ENCODE data around the gene TMEM271. TPM values are rescaled to one million over a fixed set of nuclear protein-coding genes. Genes with fewer than 3 reads are reported as not detected.

Gene TMEM271
- total and polyA plus RNA-seq, 2 donors (not counting 3 experiments of a cell fraction or from before 2014, with no cell fraction given) = not detected

- Histone ChIP-seq H2AFZ (ENCODE audit: low read depth, low read length) (no peak overlapping the region), H3K4me2 (ENCODE audit: insufficient read depth, low read length) (no peak overlapping the region), H3K4me3 (replicated peaks in 1 of 3; ENCODE audit: insufficient read depth in 1 of 3, low read depth in 1 of 3, low read length in 3 of 3) (no peak overlapping the region), H3K36me3 (ENCODE audit: control insufficient read depth in 2 of 2, extremely low read depth in 1 of 2, insufficient read depth in 2 of 2, low read length in 2 of 2) (no peaks in the 10 kb centered on the region), H3K9me1 (replicated peaks; ENCODE audit: control insufficient read depth, extremely low read depth, insufficient read depth, low read length) (no peaks in the 10 kb centered on the region), H4K20me1 (replicated peaks; ENCODE audit: control insufficient read depth, extremely low read depth, insufficient read depth, low read length) (no peaks in the 10 kb centered on the region), H3K27me3 (ENCODE audit: control insufficient read depth in 2 of 2, insufficient read depth in 2 of 2, low read length in 2 of 2) (peaks cover 27 to 35% of the 10 kb centered on the region in 2 experiments), H3K79me2 (ENCODE audit: control insufficient read depth, insufficient read depth, low read length) (no peaks in the 10 kb centered on the region), H3K9ac (replicated peaks; ENCODE audit: extremely low read depth, insufficient read depth, low read length) (no peak overlapping the region), H3K27ac (ENCODE audit: insufficient read depth, low read depth, low read length) (no peak overlapping the region), H3K9me3 (replicated peaks; ENCODE audit: control insufficient read depth, insufficient read depth, low read length) (no peaks in the 10 kb centered on the region), H3K4me1 (ENCODE audit: control insufficient read depth, extremely low read depth, insufficient read depth, low read length) (no peaks in the 10 kb centered on the region)
- CTCF ChIA-PET = no interaction called here
- intact Hi-C loops (cut with micrococcal nuclease) (no loop called here), dilution Hi-C loops (cut with MboI; ENCODE audit: extremely low pct_ligation_motif_present, low sequenced_read_pairs) (no loop called here)
- BruUV-seq (replicated peaks) = no TSS peak
- FAIRE-seq = no peak
- POLR2A ChIA-PET = no interaction called here
- DNase-seq (ENCODE audit: low read depth, low spot score) = no peak
- TF ChIP-seq CTCF (IDR thresholded peaks at IDR 0.05; ENCODE audit: extremely low read depth in 1 of 2, insufficient read depth in 1 of 2, low read depth in 1 of 2, low read length in 2 of 2) = no peak
Measured at GRCh38 chr4:581181-581580, 5.1 kb upstream of the TMEM271 start.

- Histone ChIP-seq H2AFZ (ENCODE audit: low read depth, low read length) (no peak overlapping the region), H3K9me3 (replicated peaks; ENCODE audit: control insufficient read depth, insufficient read depth, low read length) (no peaks in the 10 kb centered on the region), H3K27ac (ENCODE audit: insufficient read depth, low read depth, low read length) (no peak overlapping the region), H3K79me2 (ENCODE audit: control insufficient read depth, insufficient read depth, low read length) (no peaks in the 10 kb centered on the region), H4K20me1 (replicated peaks; ENCODE audit: control insufficient read depth, extremely low read depth, insufficient read depth, low read length) (no peaks in the 10 kb centered on the region), H3K36me3 (ENCODE audit: control insufficient read depth in 2 of 2, extremely low read depth in 1 of 2, insufficient read depth in 2 of 2, low read length in 2 of 2) (no peaks in the 10 kb centered on the region), H3K4me3 (replicated peaks in 1 of 3; ENCODE audit: insufficient read depth in 1 of 3, low read depth in 1 of 3, low read length in 3 of 3) (no peak overlapping the region), H3K9ac (replicated peaks; ENCODE audit: extremely low read depth, insufficient read depth, low read length) (no peak overlapping the region), H3K4me1 (ENCODE audit: control insufficient read depth, extremely low read depth, insufficient read depth, low read length) (no peaks in the 10 kb centered on the region), H3K9me1 (replicated peaks; ENCODE audit: control insufficient read depth, extremely low read depth, insufficient read depth, low read length) (no peaks in the 10 kb centered on the region), H3K27me3 (ENCODE audit: control insufficient read depth in 2 of 2, insufficient read depth in 2 of 2, low read length in 2 of 2) (peaks cover 27 to 38% of the 10 kb centered on the region in 2 experiments), H3K4me2 (ENCODE audit: insufficient read depth, low read length) (no peak overlapping the region)
- ChIA-PET CTCF (no interaction called here), POLR2A (no interaction called here)
- no peak for TF ChIP-seq EZH2 (IDR thresholded peaks at IDR 0.05; ENCODE audit: borderline replicate concordance, low read depth, low read length, severe bottlenecking)
- TF ChIP-seq FOS (IDR thresholded peaks at IDR 0.05; ENCODE audit: borderline replicate concordance, insufficient read depth, low read length) = no peak
- no peak for TF ChIP-seq POLR2A (IDR thresholded peaks at IDR 0.05; ENCODE audit: low read depth, low read length)
- no peak for TF ChIP-seq CTCF (IDR thresholded peaks at IDR 0.05; ENCODE audit: extremely low read depth in 1 of 2, insufficient read depth in 1 of 2, low read depth in 1 of 2, low read length in 2 of 2)
- no peak for TF ChIP-seq MYC (IDR thresholded peaks at IDR 0.05; ENCODE audit: low read depth, low read length)
- TF ChIP-seq MAX (IDR thresholded peaks at IDR 0.05; ENCODE audit: insufficient read depth, insufficient read length) = no peak
- no peak for TF ChIP-seq POLR2AphosphoS5 (IDR thresholded peaks at IDR 0.05; ENCODE audit: insufficient read depth, low read depth, low read length)
- TF ChIP-seq JUN (IDR thresholded peaks at IDR 0.05; ENCODE audit: borderline replicate concordance, insufficient read depth, insufficient read length, low read depth) = no peak
- TF ChIP-seq GATA2 (IDR thresholded peaks at IDR 0.05; ENCODE audit: insufficient read depth, insufficient read length, low read depth, low read length) = no peak
- dilution Hi-C loops (cut with MboI; ENCODE audit: extremely low pct_ligation_motif_present, low sequenced_read_pairs) (no loop called here), intact Hi-C loops (cut with micrococcal nuclease) (no loop called here)
- FAIRE-seq (no peak), DNase-seq (ENCODE audit: low read depth, low spot score) (no peak)
- no TSS peak for BruUV-seq (replicated peaks)
Measured at GRCh38 chr4:579543-580175, 3.6 kb upstream of the TMEM271 start.

Measured in endothelial cell of umbilical vein (primary cell).